ENCODE measurements around the gene ST3GAL3. TPM values are rescaled to one million over a fixed set of nuclear protein-coding genes. Genes with fewer than 3 reads are reported as not detected.

ST3GAL3 gene
- total RNA-seq, 1 experiment from 2014 or later, result 8.3 TPM

- Histone ChIP-seq H3K4me1 (ENCODE audit: insufficient read depth, low read length) (peaks cover 8% of the 10 kb centered on the region; the same call in 1 of the 2 replicates), H3K27ac (ENCODE audit: insufficient read length, low read depth, low read length) (no peak overlapping the region), H2BK20ac (ENCODE audit: low read depth, low read length, poor library complexity, severe bottlenecking) (no peak overlapping the region), H2BK12ac (ENCODE audit: insufficient read length, low read depth, low read length) (no peak overlapping the region), H3K23ac (ENCODE audit: insufficient read length, low read depth, low read length) (no peak overlapping the region), H3K4ac (ENCODE audit: low read depth, low read length) (no peak overlapping the region), H2AFZ (ENCODE audit: low read length) (no peak overlapping the region), H2BK5ac (ENCODE audit: insufficient read length, low read length) (no peak overlapping the region), H3K9ac (ENCODE audit: extremely low read depth, insufficient read length, low read length) (no peak overlapping the region), H4K20me1 (ENCODE audit: control insufficient read depth, insufficient read depth, insufficient read length) (no peaks in the 10 kb centered on the region), H2BK120ac (ENCODE audit: low read depth, low read length, poor library complexity, severe bottlenecking) (no peak overlapping the region), H4K8ac (replicated peaks; ENCODE audit: insufficient read length, low read depth, low read length) (no peak overlapping the region), H3K14ac (ENCODE audit: insufficient read depth, low read length) (no peak overlapping the region), H3K79me2 (ENCODE audit: insufficient read depth, low read length) (peaks cover 3% of the 10 kb centered on the region; the same call in 1 of the 2 replicates), H2BK15ac (ENCODE audit: low read depth, low read length) (no peak overlapping the region), H3K56ac (ENCODE audit: insufficient read length, low read depth, low read length) (no peak overlapping the region), H3K18ac (ENCODE audit: insufficient read length, low read depth, low read length) (no peak overlapping the region), H3K27me3 (ENCODE audit: insufficient read depth, low read length) (no peaks in the 10 kb centered on the region), H3K4me2 (ENCODE audit: insufficient read depth, insufficient read length, low read length) (no peak overlapping the region), H4K5ac (ENCODE audit: insufficient read length, low read depth, low read length) (no peak overlapping the region), H3K23me2 (ENCODE audit: insufficient read length, low read depth, low read length, poor library complexity, severe bottlenecking) (peaks cover 21% of the 10 kb centered on the region), H4K91ac (ENCODE audit: insufficient read length, low read depth, low read length) (no peak overlapping the region), H3K9me3 (ENCODE audit: control insufficient read depth, low read depth, low read length) (no peaks in the 10 kb centered on the region), H3K79me1 (ENCODE audit: insufficient read depth, low read depth, low read length, poor library complexity, severe bottlenecking) (peaks cover 6% of the 10 kb centered on the region), H2AK5ac (ENCODE audit: insufficient read length, low read length) (no peak overlapping the region), H3T11ph (ENCODE audit: low read length) (no peak overlapping the region)
- peak overlapping the region in 1 of 2 experiments; percentile 89; a peak in 2 of 5 replicates for H3K4me3 Mint-ChIP-seq
- H3K36me3 Mint-ChIP-seq (ENCODE audit: insufficient read depth in 1 of 3, low read depth in 3 of 3), result peaks cover 23 to 51% (median 48%) of the 10 kb centered on the region in 3 experiments; a peak in 6 of 7 replicates
- no peak for TF ChIP-seq CTCF (conservative IDR thresholded peaks at IDR 0.05)
- no peaks in the 10 kb centered on the region for H3K27me3 Mint-ChIP-seq (ENCODE audit: low read depth)
- H3K27ac Mint-ChIP-seq, result no peak overlapping the region
- no CpG with 5 or more reads among the region's 45 CpGs for WGBS (ENCODE audit: extremely low coverage, insufficient read length, low lambda C conversion rate)
- no peaks in the 10 kb centered on the region; a peak in 1 of 5 replicates for H3K9me3 Mint-ChIP-seq
- H3K4me1 Mint-ChIP-seq, result peaks cover 27 to 33% of the 10 kb centered on the region in 2 experiments
- no peak for DNase-seq
Observed at GRCh38 chr1:43979261-43979527, 271.9 kb downstream of the ST3GAL3 start.
